HCT116 (cell line): Measurements from ENCODE around the gene PTPN22. TPM values are rescaled to one million over a fixed set of nuclear protein-coding genes. Genes with fewer than 3 reads are reported as not detected.

Experiments used
- ATAC-seq: fragments of 200-7000 bp; cut with Tn5 transposase; 2 replicates; pipeline ENCODE4 v1.9.1; 2020; ENCODE audit warnings: mild to moderate bottlenecking, moderate library complexity
- BruUV-seq: library from RNA; stranded (reverse); fragments of 400-500 nt; replicated peaks from 2 replicates; lab custom pipeline; 2021; lab: Mats Ljungman, UMichigan
- CTCF ChIA-PET: fragments of 300-600 bp; sonication (Branson Sonifier 250); formaldehyde crosslinking; loops from one replicate; lab custom pipeline; 2021; ENCODE audit warnings: antibody characterized with exemption; lab: Charles Lee
- POLR2A ChIA-PET: fragments of 300-600, 350-600 bp; sonication (Branson Sonifier 250); formaldehyde crosslinking; loops from one replicate; lab custom pipeline; 2021; ENCODE audit warnings: antibody characterized with exemption; lab: Charles Lee
- RAD21 ChIA-PET, 2 experiments: fragments of 300-600 bp; sonication (Branson Sonifier 250); formaldehyde crosslinking; loops; one replicate each; lab custom pipeline; 2023; ENCODE audit warnings: low total read pairs in 2 of 2; ENCODE audit not compliant: uncharacterized antibody in 2 of 2, unreplicated experiment in 2 of 2, low non-redundant PET in 1 of 2; lab: Charles Lee
- DNase-seq: peaks from one replicate; pipeline ENCODE4 v3.0.0-alpha.2; 2010; ENCODE audit warnings: low read depth, low spot score
- H2AFZ ChIP-seq: fragments of 200-600 bp; shearing (Covaris generic), sonication (generic); 2 replicates; pipeline ENCODE4 v1.6.1; 2017; ENCODE audit warnings: low read depth, mixed run types, mixed read lengths, antibody characterized with exemption, low read length; ENCODE audit not compliant: poor library complexity, severe bottlenecking
- H3K27ac ChIP-seq: 2 replicates; pipeline ENCODE4 v1.5.1; 2012; ENCODE audit warnings: low read depth, low read length
- H3K27me3 ChIP-seq: fragments of 200-600 bp; sonication (generic); 2 replicates; pipeline ENCODE4 v1.6.1; 2016; ENCODE audit warnings: mixed run types, low read length, mixed read lengths; ENCODE audit not compliant: insufficient read depth
- H3K36me3 ChIP-seq, 2 experiments: fragments of 200-500 bp in 1 of 2; fragments of 200-600 bp in 1 of 2; sonication (Bioruptor generic) in 1 of 2; sonication (generic) in 1 of 2; 2 replicates each; pipeline versions ENCODE4 v1.5.1 to v1.6.1; 2014 to 2016; ENCODE audit warnings: low read length in 2 of 2, inconsistent platforms in 1 of 2, mixed read lengths in 1 of 2, mixed run types in 1 of 2; ENCODE audit not compliant: insufficient read depth in 2 of 2, control insufficient read depth in 1 of 2
- H3K4me1 ChIP-seq, 2 experiments: fragments of 200-600 bp in 1 of 2; sonication (generic) in 1 of 2; 2 replicates each; pipeline versions ENCODE4 v1.5.1 to v1.6.1; 2012 to 2017; ENCODE audit warnings: low read length in 2 of 2, inconsistent platforms in 1 of 2, mild to moderate bottlenecking in 1 of 2, mixed read lengths in 1 of 2, mixed run types in 1 of 2, moderate library complexity in 1 of 2; ENCODE audit not compliant: insufficient read depth in 2 of 2, control insufficient read depth in 1 of 2
- H3K4me2 ChIP-seq: fragments of 200-600 bp; sonication (generic); 2 replicates; pipeline ENCODE4 v1.6.1; 2017; ENCODE audit warnings: mixed run types, low read length, mixed read lengths
- H3K4me3 ChIP-seq, 2 experiments: fragments of 200-600 bp in 1 of 2; sonication (generic) in 1 of 2; replicated peaks in 1 of 2; 2 replicates each; pipeline ENCODE4 v1.5.1; 2011 to 2016; ENCODE audit warnings: low read length in 2 of 2, control low read depth in 1 of 2, low read depth in 1 of 2, mild to moderate bottlenecking in 1 of 2, mixed read lengths in 1 of 2, mixed run types in 1 of 2
- H3K79me2 ChIP-seq: fragments of 200-600 bp; sonication (generic); 2 replicates; pipeline ENCODE4 v1.6.1; 2017; ENCODE audit warnings: mild to moderate bottlenecking, mixed run types, low read length, moderate library complexity, mixed read lengths; ENCODE audit not compliant: insufficient read depth
- H3K9ac ChIP-seq: fragments of 200-600 bp; sonication (generic); 2 replicates; pipeline ENCODE4 v1.6.1; 2016; ENCODE audit warnings: low read length, mixed read lengths
- H3K9me2 ChIP-seq: fragments of 200-600 bp; sonication (generic), shearing (Covaris generic); 2 replicates; pipeline ENCODE4 v1.6.1; 2017; ENCODE audit warnings: mixed run types, mild to moderate bottlenecking, moderate library complexity; ENCODE audit not compliant: insufficient read depth
- H3K9me3 ChIP-seq, 2 experiments: fragments of 200-500 bp in 1 of 2; fragments of 200-600 bp in 1 of 2; sonication (Bioruptor generic) in 1 of 2; sonication (generic) in 1 of 2; 2 replicates each; pipeline ENCODE4 v1.6.1; 2014 to 2017; ENCODE audit warnings: low read length in 2 of 2, mixed read lengths in 2 of 2, inconsistent platforms in 1 of 2, low read depth in 1 of 2, mild to moderate bottlenecking in 1 of 2, mixed run types in 1 of 2, moderate library complexity in 1 of 2; ENCODE audit not compliant: control insufficient read depth in 1 of 2, insufficient read depth in 1 of 2
- H4K20me1 ChIP-seq: fragments of 200-600 bp; sonication (generic), shearing (Covaris generic); 2 replicates; pipeline ENCODE4 v1.6.1; 2017; ENCODE audit warnings: mixed run types, mild to moderate bottlenecking, moderate library complexity; ENCODE audit not compliant: insufficient read depth
- CBX3 ChIP-seq: IDR thresholded peaks from 2 replicates; pipeline ENCODE4 v1.6.1; 2012; ENCODE audit warnings: low read depth
- CEBPB ChIP-seq: IDR thresholded peaks from 2 replicates; pipeline ENCODE4 v1.6.1; 2012; ENCODE audit warnings: low read depth
- CTCF ChIP-seq, 3 experiments: fragments of 200-600 bp in 1 of 3; sonication (generic) in 1 of 3; IDR thresholded peaks in 2 of 3; conservative IDR thresholded peaks in 1 of 3; 2 replicates each; pipeline ENCODE4 v1.5.1; 2012 to 2017; ENCODE audit warnings: low read depth in 2 of 3, low read length in 2 of 3, antibody characterized with exemption in 1 of 3, borderline replicate concordance in 1 of 3, control low read depth in 1 of 3, mild to moderate bottlenecking in 1 of 3, mixed read lengths in 1 of 3, mixed run types in 1 of 3, moderate library complexity in 1 of 3; ENCODE audit not compliant: insufficient read depth in 1 of 3
- ELF1 ChIP-seq: IDR thresholded peaks from 2 replicates; pipeline ENCODE4 v1.6.1; 2012; ENCODE audit warnings: low read depth, borderline replicate concordance
- EZH2phosphoT487 ChIP-seq: fragments of 200-600 bp; IDR thresholded peaks from 2 replicates; pipeline ENCODE4 v1.6.1; 2018; ENCODE audit warnings: antibody characterized with exemption, borderline replicate concordance
- MAX ChIP-seq: IDR thresholded peaks from 2 replicates; pipeline ENCODE4 v1.6.1; 2012
- POLR2AphosphoS5 ChIP-seq: IDR thresholded peaks from 2 replicates; pipeline ENCODE4 v1.6.1; 2011; ENCODE audit warnings: mild to moderate bottlenecking, low read depth, low read length, moderate library complexity
- SIN3A ChIP-seq: IDR thresholded peaks from 2 replicates; pipeline ENCODE4 v1.6.1; 2012; ENCODE audit warnings: low read depth
- SP1 ChIP-seq: IDR thresholded peaks from 2 replicates; pipeline ENCODE4 v1.6.1; 2012; ENCODE audit warnings: low read depth
- SRF ChIP-seq: IDR thresholded peaks from 2 replicates; pipeline ENCODE4 v1.6.1; 2012; ENCODE audit warnings: low read depth
- TCF7L2 ChIP-seq: IDR thresholded peaks from 2 replicates; pipeline ENCODE4 v1.7.0; 2011; ENCODE audit warnings: borderline replicate concordance, inconsistent platforms; ENCODE audit not compliant: insufficient read depth, insufficient read length; ENCODE audit errors: extremely low read depth
- YY1 ChIP-seq: IDR thresholded peaks from 2 replicates; pipeline ENCODE4 v1.6.1; 2011; ENCODE audit warnings: low read length, low read depth, moderate library complexity, mild to moderate bottlenecking; ENCODE audit not compliant: insufficient replicate concordance; ENCODE audit errors: extremely low read depth
- ZFX ChIP-seq: fragments of 450-650 bp; IDR thresholded peaks from 2 replicates; pipeline ENCODE4 v1.6.1; 2017
- intact Hi-C: fragments of 100-400 bp; cut with micrococcal nuclease; formaldehyde crosslinking; loops from 2 replicates; pipeline ENCODE4 v1.10.0; 2022
- total RNA-seq: library from RNA; stranded (reverse); gene quantifications from one replicate; pipeline ENCODE4 v1.2.1, GENCODE V29; 2021; ENCODE audit not compliant: unreplicated experiment

The PTPN22 gene
- total RNA-seq, 1 experiment from 2014 or later: 0.17 TPM

GRCh38 chr1:113890816-113891215 is 19.3 kb upstream of the PTPN22 start:
- peaks cover 34 to 38% of the 10 kb centered on the region in 2 experiments for H3K4me1 ChIP-seq
- RAD21 ChIA-PET: no interaction called here
- no peak for DNase-seq
- no peaks in the 10 kb centered on the region for H3K27me3 ChIP-seq
- H3K9ac ChIP-seq: no peak overlapping the region
- H3K79me2 ChIP-seq: no peaks in the 10 kb centered on the region
- no peaks in the 10 kb centered on the region for H3K9me3 ChIP-seq
- 0 out of 4 replicates have a peak, but pooled peaks cover 0 to 9% of the 10 kb centered on the region in 2 experiments for H3K36me3 ChIP-seq
- POLR2A ChIA-PET: no interaction called here
- CTCF ChIA-PET: no interaction called here
- H4K20me1 ChIP-seq: no peaks in the 10 kb centered on the region
- BruUV-seq: no TSS peak
- TF ChIP-seq EZH2phosphoT487 (no peak), TCF7L2 (no peak), POLR2AphosphoS5 (no peak), MAX (no peak), SRF (no peak), ZFX (no peak), CTCF (IDR thresholded peaks at IDR 0.05 in 2 of 3, conservative IDR thresholded peaks at IDR 0.05 in 1 of 3; ENCODE audit: borderline replicate concordance in 1 of 3, insufficient read depth in 1 of 3, low read depth in 2 of 3, low read length in 2 of 3) (no peak), ELF1 (no peak), CBX3 (no peak), SP1 (no peak), SIN3A (no peak), CEBPB (no peak), YY1 (no peak)
- no peaks in the 10 kb centered on the region for H3K9me2 ChIP-seq
- no peak overlapping the region for H3K4me3 ChIP-seq
- no peak overlapping the region for H3K4me2 ChIP-seq
- no peak overlapping the region for H2AFZ ChIP-seq
- intact Hi-C loops: no loop called here
- no peak overlapping the region for H3K27ac ChIP-seq
- no peak for ATAC-seq
